Right lobe of liver (tissue), 6 donors: Measurements from ENCODE around the gene CELF2. TPM values are rescaled to one million over a fixed set of nuclear protein-coding genes. Genes with fewer than 3 reads are reported as not detected.

Experiments used
- ATAC-seq, 4 donors: fragments of 200-7000 bp; cut with Tn5 transposase; one replicate each; pipeline ENCODE4 v1.9.1; 2020; ENCODE audit warnings: mild to moderate bottlenecking in 4 of 4, moderate library complexity in 4 of 4
- DNase-seq, 3 donors: peaks; one replicate each; pipeline ENCODE4 v3.0.0-alpha.2; 2020
- H3K27ac ChIP-seq, 3 donors: fragments of 200-600 bp; one replicate each; pipeline ENCODE4 v1.8.0; 2022
- H3K27me3 ChIP-seq, 2 donors: fragments of 200-600 bp; one replicate each; pipeline ENCODE4 v1.8.0; 2022
- H3K36me3 ChIP-seq, 4 donors: fragments of 200-600 bp; sonication (generic) in 1 of 4; one replicate each; pipeline versions ENCODE4 v1.5.1 to v1.8.0; 2017 to 2022; ENCODE audit warnings: control low read depth in 1 of 4
- H3K4me1 ChIP-seq, 4 donors: fragments of 200-600 bp; sonication (generic) in 1 of 4; one replicate each; pipeline versions ENCODE4 v1.5.1 to v1.8.0; 2017 to 2022; ENCODE audit warnings: control low read depth in 1 of 4
- H3K4me3 ChIP-seq, 3 donors: fragments of 200-600 bp; one replicate each; pipeline ENCODE4 v1.8.0; 2022
- H3K9me3 ChIP-seq, 4 donors: fragments of 200-600 bp; sonication (generic) in 1 of 4; one replicate each; pipeline versions ENCODE4 v1.5.1 to v1.8.0; 2017 to 2022; ENCODE audit warnings: control low read depth in 1 of 4
- POLR2A ChIP-seq: fragments of 450-650 bp; IDR thresholded peaks from one replicate; pipeline ENCODE4 v1.6.1; 2017; ENCODE audit warnings: antibody characterized with exemption, mild to moderate bottlenecking
- WGBS: methylation state at CpG from one replicate; pipeline ENCODE4 v1.1.6; 2018; ENCODE audit warnings: low coverage, low lambda C conversion rate; ENCODE audit not compliant: insufficient coverage; ENCODE audit errors: missing lambda C conversion rate; 5-methylcytosine and 5-hydroxymethylcytosine counted together
- intact Hi-C, 2 donors: fragments of 100-400 bp; cut with DNase I; formaldehyde crosslinking; loops; one replicate each; pipeline versions ENCODE4 v1.11.2 to v1.14.1; 2022
- total RNA-seq, 6 experiments: library from RNA; depleted of rRNA in 2 of 6; stranded (reverse); fragments of >200 nt in 2 of 6; fragmentation: NEBNext Ultra II Directional in 3 of 6; extraction: Animal tissue kit (Norgen Biotek cat#: 25700) in 3 of 6; gene quantifications; one replicate each; pipeline versions ENCODE4 v1.1.0 to v1.2.4, GENCODE V29; 2016 to 2023
- TF ChIP-seq, protein P1 (sequence below), 4 donors: fragments of 200-600 bp in 3 of 4; fragments of 450-650 bp in 1 of 4; IDR thresholded peaks; one replicate each; pipeline versions ENCODE4 v1.5.1 to v1.8.0; 2016 to 2022; ENCODE audit warnings: antibody characterized with exemption in 4 of 4, mild to moderate bottlenecking in 2 of 4
- donor health status: DM: no; HTN: yes; CAD: no.
- donor health status: DM: no; HTN: no; CAD: no.
- donor health status: DM: no; HTN: no; CAD: no.
- donor health status: DM: no; HTN: yes; CAD: no.
- donor health status: DM: no; HTN: yes; CAD: no.

Gene CELF2
- total RNA-seq, 6 experiments from 2014 or later, result 2.4 to 6.2 (median 3.7) TPM

DNA sequence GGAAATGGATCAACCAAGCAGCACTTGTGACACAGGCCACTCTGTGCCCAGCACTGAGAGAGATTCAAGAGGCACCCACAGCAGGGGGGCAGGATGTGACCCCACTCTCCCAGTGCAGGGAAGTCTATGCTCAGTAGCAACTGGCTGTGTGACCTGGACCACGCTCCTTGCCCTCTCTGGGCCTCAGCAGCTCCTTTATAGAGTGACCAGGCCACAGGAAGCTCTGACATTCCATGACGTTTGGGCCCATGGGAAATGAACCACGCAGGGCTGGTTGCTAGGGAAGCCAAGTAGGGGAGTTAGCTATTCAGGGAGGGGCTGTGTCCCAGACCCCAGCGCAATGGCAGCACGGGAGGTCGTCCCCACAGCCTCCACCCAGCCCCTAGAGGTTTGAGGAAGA is 361.2 kb downstream of the CELF2 start:
- WGBS, result no CpG with 5 or more reads among the region's 6 CpGs
- Histone ChIP-seq H3K27ac (no peak overlapping the region), H3K27me3 (no peaks in the 10 kb centered on the region), H3K4me3 (no peak overlapping the region), H3K36me3 (no peaks in the 10 kb centered on the region), H3K9me3 (no peaks in the 10 kb centered on the region), H3K4me1 (no peaks in the 10 kb centered on the region)
- intact Hi-C loops, result no loop called here
- DNase-seq (no peak), ATAC-seq (no peak)
- TF ChIP-seq, protein P1, sequence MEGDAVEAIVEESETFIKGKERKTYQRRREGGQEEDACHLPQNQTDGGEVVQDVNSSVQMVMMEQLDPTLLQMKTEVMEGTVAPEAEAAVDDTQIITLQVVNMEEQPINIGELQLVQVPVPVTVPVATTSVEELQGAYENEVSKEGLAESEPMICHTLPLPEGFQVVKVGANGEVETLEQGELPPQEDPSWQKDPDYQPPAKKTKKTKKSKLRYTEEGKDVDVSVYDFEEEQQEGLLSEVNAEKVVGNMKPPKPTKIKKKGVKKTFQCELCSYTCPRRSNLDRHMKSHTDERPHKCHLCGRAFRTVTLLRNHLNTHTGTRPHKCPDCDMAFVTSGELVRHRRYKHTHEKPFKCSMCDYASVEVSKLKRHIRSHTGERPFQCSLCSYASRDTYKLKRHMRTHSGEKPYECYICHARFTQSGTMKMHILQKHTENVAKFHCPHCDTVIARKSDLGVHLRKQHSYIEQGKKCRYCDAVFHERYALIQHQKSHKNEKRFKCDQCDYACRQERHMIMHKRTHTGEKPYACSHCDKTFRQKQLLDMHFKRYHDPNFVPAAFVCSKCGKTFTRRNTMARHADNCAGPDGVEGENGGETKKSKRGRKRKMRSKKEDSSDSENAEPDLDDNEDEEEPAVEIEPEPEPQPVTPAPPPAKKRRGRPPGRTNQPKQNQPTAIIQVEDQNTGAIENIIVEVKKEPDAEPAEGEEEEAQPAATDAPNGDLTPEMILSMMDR (IDR thresholded peaks at IDR 0.05), result no peak
- TF ChIP-seq POLR2A, result no peak

DNA sequence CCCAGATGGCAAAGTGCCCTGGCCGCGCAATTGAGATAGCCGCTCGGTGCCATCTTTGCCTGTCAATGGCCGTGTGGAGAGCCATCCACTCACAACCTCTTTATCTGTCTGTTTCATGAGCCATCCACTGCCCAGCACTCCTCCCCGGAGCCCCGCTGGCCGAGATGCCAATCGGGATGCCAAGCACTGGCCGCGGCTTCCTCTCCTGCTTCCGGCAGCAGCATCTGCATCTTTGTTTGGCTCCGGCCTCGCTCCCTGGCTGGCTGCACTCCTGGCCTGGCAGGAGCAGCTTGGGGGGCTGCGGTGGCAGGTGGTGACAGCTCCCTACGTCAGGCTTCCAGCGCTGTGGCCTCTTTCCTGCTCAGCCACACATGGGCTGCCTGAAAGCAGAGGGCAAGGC is 362.1 kb downstream of the CELF2 start:
- no peak for DNase-seq
- H3K4me3 ChIP-seq, result no peak overlapping the region
- no peaks in the 10 kb centered on the region for H3K27me3 ChIP-seq
- no peaks in the 10 kb centered on the region for H3K4me1 ChIP-seq
- WGBS, result no CpG with 5 or more reads among the region's 17 CpGs
- intact Hi-C loops, result no loop called here
- no peaks in the 10 kb centered on the region for H3K36me3 ChIP-seq
- ATAC-seq, result no peak
- TF ChIP-seq, protein P1 (IDR thresholded peaks at IDR 0.05), result no peak
- no peak for TF ChIP-seq POLR2A
- no peaks in the 10 kb centered on the region for H3K9me3 ChIP-seq
- no peak overlapping the region for H3K27ac ChIP-seq

DNA sequence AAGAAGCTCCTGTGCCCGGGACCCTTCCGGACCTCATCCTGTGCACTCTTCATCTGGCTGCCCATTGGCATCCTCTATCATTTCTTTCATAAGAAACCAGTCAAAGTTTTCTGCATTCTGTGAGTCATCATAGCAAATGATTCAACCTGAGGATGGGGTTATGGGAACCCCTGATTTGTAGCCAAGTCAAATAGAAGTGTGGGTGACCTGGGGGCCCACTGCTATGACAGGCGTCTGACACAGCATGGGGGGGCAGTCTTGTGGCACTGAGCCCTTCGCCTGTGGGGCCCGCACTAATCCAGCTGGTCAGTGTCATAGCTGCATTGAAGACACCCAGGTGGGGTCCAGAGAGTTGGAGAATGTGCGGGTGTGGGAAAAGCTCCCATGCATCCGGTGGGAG is 363.4 kb downstream of the CELF2 start:
- intact Hi-C loops, result no loop called here
- DNase-seq (no peak), ATAC-seq (no peak)
- Histone ChIP-seq H3K4me1 (no peaks in the 10 kb centered on the region), H3K27me3 (no peaks in the 10 kb centered on the region), H3K27ac (no peak overlapping the region), H3K36me3 (no peaks in the 10 kb centered on the region), H3K4me3 (no peak overlapping the region), H3K9me3 (no peaks in the 10 kb centered on the region)
- WGBS, result 32% methylated on average over 2 of the region's 7 CpGs
- no peak for TF ChIP-seq POLR2A
- TF ChIP-seq, protein P1 (IDR thresholded peaks at IDR 0.05), result no peak

DNA sequence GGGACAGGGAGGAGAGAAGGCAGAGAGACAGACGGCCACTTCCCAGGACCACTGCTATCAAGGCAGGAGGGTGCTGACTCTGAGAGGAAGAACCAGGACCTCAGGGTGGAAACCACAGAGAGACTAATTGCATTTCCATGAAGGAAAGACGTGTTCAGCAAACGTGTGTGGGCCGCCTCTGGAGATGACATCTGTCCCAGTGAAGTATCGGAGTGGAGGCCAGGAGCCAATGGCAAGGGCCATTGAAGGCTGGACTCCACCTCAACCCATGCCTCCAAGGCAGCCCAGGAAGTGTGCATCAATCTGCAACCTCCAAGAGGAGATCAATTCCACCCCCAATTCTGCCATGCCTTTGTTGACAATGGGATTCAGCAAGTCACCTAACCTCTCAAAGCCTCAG is 363.8 kb downstream of the CELF2 start:
- intact Hi-C loops, result no loop called here
- 54% methylated on average over 3 of the region's 5 CpGs for WGBS
- ATAC-seq (no peak), DNase-seq (no peak)
- H3K9me3 ChIP-seq, result no peaks in the 10 kb centered on the region
- no peak overlapping the region for H3K4me3 ChIP-seq
- H3K4me1 ChIP-seq, result no peaks in the 10 kb centered on the region
- no peaks in the 10 kb centered on the region for H3K36me3 ChIP-seq
- TF ChIP-seq, protein P1 (IDR thresholded peaks at IDR 0.05), result no peak
- no peak for TF ChIP-seq POLR2A
- H3K27me3 ChIP-seq, result no peaks in the 10 kb centered on the region
- H3K27ac ChIP-seq, result no peak overlapping the region

DNA sequence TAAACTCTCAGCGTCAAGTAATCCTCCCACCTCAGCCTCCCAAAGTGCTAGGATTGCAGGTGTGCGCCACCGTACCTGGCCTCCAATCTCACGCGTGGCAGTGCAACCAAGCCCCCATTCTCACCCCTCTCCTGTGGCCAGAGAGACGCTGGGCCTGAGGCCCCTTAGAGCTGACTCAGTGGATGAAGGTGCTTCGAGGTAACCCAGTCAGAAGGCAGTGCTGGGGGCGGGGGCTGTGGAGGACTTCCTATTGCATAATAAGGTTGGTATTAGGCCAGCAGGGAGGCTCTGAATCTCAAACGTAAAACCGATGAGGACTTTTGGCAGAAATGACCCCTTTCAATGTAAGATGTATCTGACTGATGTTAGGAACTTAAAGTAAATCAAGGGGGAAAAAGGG is 364.5 kb downstream of the CELF2 start:
- TF ChIP-seq, protein P1 (IDR thresholded peaks at IDR 0.05), result no peak
- TF ChIP-seq POLR2A, result no peak
- no peak for ATAC-seq
- no peaks in the 10 kb centered on the region for H3K36me3 ChIP-seq
- H3K4me1 ChIP-seq, result no peaks in the 10 kb centered on the region
- intact Hi-C loops, result no loop called here
- DNase-seq, result no peak
- no peak overlapping the region for H3K4me3 ChIP-seq
- no peaks in the 10 kb centered on the region for H3K27me3 ChIP-seq
- 61% methylated on average over 8 of the region's 10 CpGs for WGBS
- no peaks in the 10 kb centered on the region for H3K9me3 ChIP-seq
- H3K27ac ChIP-seq, result no peak overlapping the region
